Breast epithelium (tissue), 3 donors: ENCODE measurements around the gene CENPT.

Experiments used
- CTCF ChIP-seq, 3 donors: fragments of 450-650 bp; IDR thresholded peaks; one replicate each; pipeline ENCODE4 v1.5.1; 2016 to 2017; ENCODE audit warnings: antibody characterized with exemption in 3 of 3, mild to moderate bottlenecking in 3 of 3, moderate library complexity in 3 of 3
- POLR2A ChIP-seq: fragments of 450-650 bp; IDR thresholded peaks from one replicate; pipeline ENCODE4 v1.6.1; 2016; ENCODE audit warnings: antibody characterized with exemption, mild to moderate bottlenecking, moderate library complexity
- POLR2AphosphoS5 ChIP-seq, 3 donors: sonication (generic); formaldehyde crosslinking; IDR thresholded peaks; one replicate each; pipeline ENCODE4 v1.6.1; 2017; ENCODE audit warnings: antibody characterized with exemption in 3 of 3

GRCh38 chr16:67892899-67893742 is 45.6 kb upstream of the CENPT start, which contains the start of gene PSKH1:
- no peak for TF ChIP-seq CTCF (IDR thresholded peaks at IDR 0.05)
- TF ChIP-seq POLR2A = no peak
- TF ChIP-seq POLR2AphosphoS5 (IDR thresholded peaks at IDR 0.05) = peak; percentile 30 to 75 (median 39)
